Kidney glomerular epithelial cell (primary cell): ENCODE measurements around the gene OR2V2.

ENCODE experiments used
- DNase-seq: peaks from one replicate; lab custom pipeline; 2025; lab: John Stamatoyannopoulos, UW

The OR2V2 gene

GRCh38 chr5:181207214-181207959 is 60.0 kb downstream of the OR2V2 start:
- DNase-seq = no peak

GRCh38 chr5:181207960-181208253 is 60.5 kb downstream of the OR2V2 start:
- no peak for DNase-seq
